Left lung (tissue), 10 donors: Measurements from ENCODE around the gene B4GALNT1. TPM values are rescaled to one million over a fixed set of nuclear protein-coding genes. Genes with fewer than 3 reads are reported as not detected.
A peak's percentile ranks its signal among the peaks of the same experiment; 100 is the strongest.

Experiments
- ATAC-seq: fragments of 200-7000 bp; cut with Tn5 transposase; one replicate; pipeline ENCODE4 v1.9.1; 2020; ENCODE audit warnings: moderate library complexity
- DNase-seq, 4 donors: peaks; one replicate each; pipeline ENCODE4 v3.0.0-alpha.2; 2013 to 2020
- H3K27ac ChIP-seq, 2 donors: fragments of 200-600 bp; sonication (generic) in 1 of 2; one replicate each; pipeline versions ENCODE4 v1.5.0 to v1.8.0; 2020 to 2021
- H3K27me3 ChIP-seq, 2 donors: fragments of 200-600 bp; sonication (generic) in 1 of 2; one replicate each; pipeline versions ENCODE4 v1.5.0 to v1.8.0; 2020 to 2021
- H3K36me3 ChIP-seq, 2 donors: fragments of 200-600 bp; sonication (generic) in 1 of 2; one replicate each; pipeline versions ENCODE4 v1.5.0 to v1.8.0; 2020 to 2021
- H3K4me1 ChIP-seq, 2 donors: fragments of 200-600 bp; one replicate each; pipeline ENCODE4 v1.8.0; 2021
- H3K4me3 ChIP-seq, 2 donors: fragments of 200-600 bp; sonication (generic) in 1 of 2; one replicate each; pipeline versions ENCODE4 v1.5.0 to v1.8.0; 2020 to 2021; ENCODE audit warnings: mild to moderate bottlenecking in 1 of 2
- H3K9me3 ChIP-seq, 2 donors: fragments of 200-600 bp; sonication (generic) in 1 of 2; one replicate each; pipeline versions ENCODE4 v1.5.0 to v1.8.0; 2020 to 2021
- CTCF ChIP-seq, 2 donors: fragments of 200-600 bp; sonication (generic) in 1 of 2; IDR thresholded peaks; one replicate each; pipeline versions ENCODE4 v1.5.0 to v1.8.0; 2021; ENCODE audit warnings: antibody characterized with exemption in 2 of 2
- intact Hi-C, 2 donors: fragments of 100-400 bp; cut with DNase I; formaldehyde crosslinking; loops; one replicate each; pipeline versions ENCODE4 v1.11.2 to v1.14.2; 2022
- polyA plus RNA-seq, 6 donors: library from polyadenylated mRNA; unstranded; fragments of 120-200 nt; gene quantifications; one replicate each; pipeline ENCODE4 v1.2.1, GENCODE V29; 2013; ENCODE audit not compliant: insufficient read length in 6 of 6
- total RNA-seq, 2 donors: library from RNA; stranded (reverse); fragmentation: NEBNext Ultra II Directional; extraction: Animal tissue kit (Norgen Biotek cat#: 25700); gene quantifications; one replicate each; pipeline ENCODE4 v1.2.1, GENCODE V29; 2021
- donor health status: DM: no; HTN: yes; CAD: no.
- donor health status: DM: no; HTN: no; CAD: no.

The B4GALNT1 gene
- total and polyA plus RNA-seq, 8 donors: 0.78 to 3.8 (median 1.4) TPM

- Histone ChIP-seq H3K27ac (peak overlapping the region; percentile 71 to 74), H3K27me3 (peaks cover 0 to 59% of the 10 kb centered on the region in 2 donors), H3K4me1 (peaks cover 0 to 31% of the 10 kb centered on the region in 2 donors), H3K4me3 (peak overlapping the region; percentile 42 to 47), H3K9me3 (no peaks in the 10 kb centered on the region), H3K36me3 (peaks cover 0 to 22% of the 10 kb centered on the region in 2 donors)
- peak; percentile 18 for ATAC-seq
- no peak for DNase-seq
- no peak for TF ChIP-seq CTCF (IDR thresholded peaks at IDR 0.05)
- intact Hi-C loops: no loop called here
These were observed 27.8 kb downstream of the B4GALNT1 start for GRCh38 chr12:57604992-57605810.

- intact Hi-C loops: no loop called here
- ATAC-seq: peak; percentile 69
- Histone ChIP-seq H3K27ac (peak within 1 kb of the TSS; percentile 71 to 74), H3K4me3 (peak within 1 kb of the TSS; percentile 42 to 47), H3K4me1 (peaks cover 0 to 26% of the 10 kb centered on the region in 2 donors), H3K36me3 (peaks cover 0 to 28% of the 10 kb centered on the region in 2 donors), H3K27me3 (peaks cover 0 to 52% of the 10 kb centered on the region in 2 donors), H3K9me3 (no peaks in the 10 kb centered on the region)
- DNase-seq: peak in 1 of 4 donors; percentile 46
- TF ChIP-seq CTCF (IDR thresholded peaks at IDR 0.05): no peak
These were observed 28.5 kb downstream of the B4GALNT1 start, which contains the start of gene DTX3 for GRCh38 chr12:57604454-57604991. DTX3 (plus strand) TSS chr12:57604824; CDS start chr12:57606518, 1,694 bp downstream.

- DNase-seq (peak in 1 of 4 donors; percentile 84), ATAC-seq (peak; percentile 79)
- H3K4me3 ChIP-seq: peak overlapping the region; percentile 42 to 47
- intact Hi-C loops: no loop called here
- peaks cover 0 to 34% of the 10 kb centered on the region in 2 donors for H3K36me3 ChIP-seq
- peak overlapping the region; percentile 71 to 74 for H3K27ac ChIP-seq
- H3K4me1 ChIP-seq: peaks cover 0 to 26% of the 10 kb centered on the region in 2 donors
- TF ChIP-seq CTCF (IDR thresholded peaks at IDR 0.05): no peak
- no peaks in the 10 kb centered on the region for H3K9me3 ChIP-seq
- peaks cover 0 to 46% of the 10 kb centered on the region in 2 donors for H3K27me3 ChIP-seq
These were observed 29.1 kb downstream of the B4GALNT1 start for GRCh38 chr12:57603815-57604453.

- Histone ChIP-seq H3K27me3 (peaks cover 0 to 40% of the 10 kb centered on the region in 2 donors), H3K27ac (peak overlapping the region in 1 of 2 donors; percentile 74), H3K4me3 (no peak overlapping the region), H3K36me3 (peaks cover 0 to 40% of the 10 kb centered on the region in 2 donors), H3K9me3 (no peaks in the 10 kb centered on the region), H3K4me1 (peaks cover 0 to 26% of the 10 kb centered on the region in 2 donors)
- DNase-seq (no peak), ATAC-seq (no peak)
- intact Hi-C loops: no loop called here
- TF ChIP-seq CTCF (IDR thresholded peaks at IDR 0.05): no peak
These were observed 29.7 kb downstream of the B4GALNT1 start for GRCh38 chr12:57603324-57603723.
